IPS-NIHi7 (cell line): ENCODE results near the gene WFDC1.

Experiments
- DNase-seq: peaks from one replicate; pipeline ENCODE4 v3.0.0; 2012; ENCODE audit warnings: mixed read lengths; ENCODE audit errors: extremely low spot score

The WFDC1 gene

GRCh38 chr16:84351630-84352029 lies 57.0 kb downstream of the WFDC1 start:
- DNase-seq: no peak

- DNase-seq: no peak
Measured at GRCh38 chr16:84354306-84354705, 59.6 kb downstream of the WFDC1 start.

- no peak for DNase-seq
Measured at GRCh38 chr16:84355149-84355548, 60.5 kb downstream of the WFDC1 start.

- no peak for DNase-seq
Measured at GRCh38 chr16:84356176-84356575, 61.5 kb downstream of the WFDC1 start.

- no peak for DNase-seq
Measured at GRCh38 chr16:84356591-84357116, 62.0 kb downstream of the WFDC1 start.

- DNase-seq: no peak
Measured at GRCh38 chr16:84357191-84357651, 62.5 kb downstream of the WFDC1 start.

GRCh38 chr16:84358601-84359295 lies 64.1 kb downstream of the WFDC1 start:
- DNase-seq: no peak

- no peak for DNase-seq
Measured at GRCh38 chr16:84359326-84359725, 64.6 kb downstream of the WFDC1 start.

- no peak for DNase-seq
Measured at GRCh38 chr16:84360170-84360569, 65.5 kb downstream of the WFDC1 start.

- no peak for DNase-seq
Measured at GRCh38 chr16:84360748-84361147, 66.1 kb downstream of the WFDC1 start.

GRCh38 chr16:84361546-84361945 lies 66.9 kb downstream of the WFDC1 start:
- DNase-seq: no peak

- DNase-seq: no peak
Measured at GRCh38 chr16:84362471-84362941, 67.8 kb downstream of the WFDC1 start.

GRCh38 chr16:84366208-84366607 lies 71.5 kb downstream of the WFDC1 start:
- no peak for DNase-seq

GRCh38 chr16:84367297-84367680 lies 72.6 kb downstream of the WFDC1 start:
- DNase-seq: no peak

- peak; percentile 35 for DNase-seq
Measured at GRCh38 chr16:84367750-84368307, 73.2 kb downstream of the WFDC1 start.

- peak; percentile 97 for DNase-seq
Measured at GRCh38 chr16:84368308-84368996, 73.8 kb downstream of the WFDC1 start, which contains the start of gene ATP2C2. ATP2C2 (plus strand) TSS chr16:84368538; CDS start chr16:84368616, 78 bp downstream.

GRCh38 chr16:84369105-84369504 lies 74.4 kb downstream of the WFDC1 start:
- no peak for DNase-seq

- no peak for DNase-seq
Measured at GRCh38 chr16:84369938-84370627, 75.4 kb downstream of the WFDC1 start.

GRCh38 chr16:84370723-84371552 lies 76.3 kb downstream of the WFDC1 start:
- DNase-seq: no peak

GRCh38 chr16:84371553-84371865 lies 76.8 kb downstream of the WFDC1 start:
- DNase-seq: no peak

- DNase-seq: no peak
Measured at GRCh38 chr16:84373907-84374489, 79.3 kb downstream of the WFDC1 start.
